HG03439 (cell line): ENCODE data around the gene FAM174C.
"Not testable (repeated sequence)": the region's sequence is repeated elsewhere in the genome, so short reads cannot be mapped to it uniquely, and the experiment has no call there.

ENCODE experiments used
- ATAC-seq: cut with Tn5 transposase; IDR thresholded peaks from one replicate; pipeline ENCODE4 v1.9.1; 2021; ENCODE audit warnings: mild to moderate bottlenecking, moderate library complexity; ENCODE audit not compliant: unreplicated experiment

FAM174C gene

DNA sequence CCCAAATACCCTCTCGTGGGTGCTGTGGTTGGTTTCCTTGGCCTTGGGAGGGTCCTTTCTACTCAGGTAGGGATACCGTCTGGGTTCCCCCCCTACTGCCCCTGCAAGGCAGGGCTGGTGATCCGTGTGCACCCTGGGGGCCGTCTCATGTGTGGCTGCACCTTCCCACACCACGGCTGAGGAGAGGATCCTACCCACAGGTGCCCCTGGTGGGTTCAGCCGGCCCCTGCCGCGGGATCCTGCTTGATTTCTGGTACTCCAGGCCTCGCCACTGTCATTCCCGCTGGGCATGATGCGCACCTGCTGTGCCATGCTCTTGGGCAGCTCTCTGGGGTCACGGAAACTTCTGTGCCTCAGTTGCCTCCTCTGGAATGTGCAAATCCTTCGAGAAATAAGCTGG is 41.1 kb downstream of the FAM174C start:
- ATAC-seq, result no peak

GRCh38 chr19:1317274-1318003 is 42.1 kb downstream of the FAM174C start:
- ATAC-seq, result no peak

GRCh38 chr19:1318678-1319471 is 43.5 kb downstream of the FAM174C start:
- ATAC-seq, result no peak

GRCh38 chr19:1320282-1320650 is 44.9 kb downstream of the FAM174C start:
- ATAC-seq, result not testable (repeated sequence)

DNA sequence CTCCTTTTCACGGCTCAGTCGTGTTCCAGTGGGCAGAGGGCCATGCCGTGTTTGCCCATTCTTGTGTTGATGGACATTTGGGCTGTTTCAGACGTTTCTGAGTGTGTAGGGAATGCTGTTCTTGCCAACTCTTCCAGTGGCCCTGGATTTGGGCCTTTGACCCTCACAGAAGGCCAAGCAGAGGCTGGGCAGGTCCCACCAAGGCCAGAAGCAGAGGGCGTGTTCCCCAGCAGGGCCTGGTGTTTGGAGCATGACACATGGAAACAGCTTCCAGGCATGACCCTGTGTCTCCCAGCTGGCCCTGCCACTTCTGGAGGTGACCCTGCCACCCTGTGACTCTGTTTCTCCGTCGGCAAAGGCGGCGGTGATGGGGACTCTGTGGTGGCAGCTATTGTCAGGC is 46.2 kb downstream of the FAM174C start:
- ATAC-seq, result no peak

DNA sequence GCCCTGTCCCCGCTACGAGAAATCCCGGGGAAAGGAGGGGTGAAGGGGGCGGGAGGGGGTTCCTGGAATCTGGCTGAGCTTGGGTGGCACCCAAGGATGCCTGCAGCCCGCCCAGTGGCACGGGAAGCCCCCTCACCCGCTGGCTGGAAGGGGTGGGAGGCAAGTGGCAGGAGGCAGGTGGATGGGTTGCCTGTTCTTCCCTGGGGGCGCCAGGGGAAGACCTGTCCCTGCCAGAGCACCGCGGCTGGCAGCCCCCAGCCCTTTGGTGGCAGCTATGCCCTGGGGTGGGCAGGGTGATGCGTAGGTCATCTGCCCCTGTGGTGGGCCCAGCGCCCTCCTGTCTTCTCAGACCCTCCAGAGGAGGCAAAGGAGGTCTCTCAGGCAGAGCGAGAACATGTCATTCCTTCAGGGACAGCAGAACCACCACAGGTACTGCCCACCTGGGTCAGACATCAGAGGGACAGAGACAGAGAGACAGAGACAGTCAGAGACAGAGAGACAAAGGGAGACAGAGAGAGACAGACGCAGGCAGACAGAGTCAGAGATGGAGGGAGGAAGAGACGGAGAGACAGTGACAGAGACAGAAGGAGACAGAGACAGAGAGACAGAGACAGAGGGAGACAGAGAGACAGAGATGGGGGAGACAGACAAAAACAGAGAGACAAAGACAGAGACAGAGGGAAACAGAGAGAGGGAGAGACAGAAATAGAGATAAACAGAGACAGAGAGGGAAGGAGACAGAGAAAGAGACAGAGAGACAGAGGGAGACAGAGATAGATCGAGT is 47.1 kb downstream of the FAM174C start:
- ATAC-seq, result no peak

DNA sequence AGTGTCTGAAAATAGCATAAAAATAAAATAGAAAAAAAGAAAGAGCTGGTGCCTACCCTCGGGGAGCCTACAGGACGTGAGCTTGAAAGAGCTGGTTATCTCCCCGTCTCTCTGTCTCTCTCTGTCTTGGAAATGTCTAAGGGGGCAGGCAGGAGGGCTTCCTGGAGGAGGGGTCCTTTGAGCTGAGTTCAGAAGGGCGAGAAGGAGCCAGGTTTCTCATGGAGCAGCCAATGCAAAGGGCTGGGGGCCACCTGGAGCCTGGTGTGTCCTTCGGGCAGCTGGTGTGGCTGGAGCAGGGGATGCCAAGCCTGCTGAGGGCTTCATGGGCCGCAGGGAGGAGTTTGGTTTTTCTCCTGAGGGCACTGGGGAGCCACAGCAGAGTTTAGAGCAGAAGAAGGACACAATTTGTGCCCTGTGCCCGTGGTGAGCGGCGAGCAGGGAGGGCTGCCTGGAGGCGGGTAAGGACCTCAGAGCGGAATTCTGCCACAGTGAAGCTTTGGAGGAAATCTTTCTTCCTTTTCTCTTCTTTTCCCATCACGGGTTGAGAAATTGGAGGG is 49.0 kb downstream of the FAM174C start:
- no peak for ATAC-seq

DNA sequence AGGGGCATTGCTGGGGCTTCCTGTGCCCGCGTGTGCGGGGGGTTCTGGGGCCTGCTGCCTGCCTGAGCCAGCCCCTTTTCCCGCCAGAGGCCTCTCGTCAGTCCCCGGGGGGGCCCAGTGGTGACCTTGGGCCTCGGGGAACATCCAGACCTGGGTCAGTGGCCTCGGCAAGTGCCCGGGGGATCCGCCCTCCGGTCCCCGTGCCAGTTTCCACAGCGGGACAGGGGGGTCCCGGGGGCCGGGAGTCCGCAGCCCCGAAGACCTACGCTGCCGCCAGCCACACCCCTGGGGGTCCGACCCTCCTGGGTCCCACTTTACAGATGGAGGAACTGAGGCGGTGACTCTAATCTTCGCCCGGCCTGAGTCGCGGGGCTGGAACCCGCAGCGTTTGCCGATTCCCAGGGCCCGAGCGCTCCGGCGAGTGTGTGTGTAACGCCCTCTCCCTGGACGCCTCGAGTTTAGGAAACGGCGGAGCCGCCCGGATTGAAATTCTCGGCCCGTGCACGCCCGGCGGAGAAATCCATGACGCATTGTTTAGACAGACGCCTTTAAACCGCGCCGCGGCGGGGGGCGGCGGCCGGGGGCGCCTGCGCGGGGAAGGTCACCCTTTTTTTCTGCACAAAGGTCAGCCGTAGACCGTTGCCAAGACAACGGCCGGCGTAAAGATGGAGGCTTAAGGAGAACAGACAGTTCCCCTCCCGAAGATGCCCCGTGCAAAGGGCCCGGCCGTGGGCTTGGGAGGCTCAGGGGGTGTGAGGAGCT is 49.7 kb downstream of the FAM174C start:
- ATAC-seq, result no peak

- ATAC-seq, result no peak
These were observed 50.4 kb downstream of the FAM174C start for GRCh38 chr19:1325568-1326294.

GRCh38 chr19:1327125-1327524 is 51.8 kb downstream of the FAM174C start:
- no peak for ATAC-seq
